Measurements from ENCODE around the gene PPM1G.
A peak's percentile ranks its signal among the peaks of the same experiment; 100 is the strongest.

Gene PPM1G

DNA sequence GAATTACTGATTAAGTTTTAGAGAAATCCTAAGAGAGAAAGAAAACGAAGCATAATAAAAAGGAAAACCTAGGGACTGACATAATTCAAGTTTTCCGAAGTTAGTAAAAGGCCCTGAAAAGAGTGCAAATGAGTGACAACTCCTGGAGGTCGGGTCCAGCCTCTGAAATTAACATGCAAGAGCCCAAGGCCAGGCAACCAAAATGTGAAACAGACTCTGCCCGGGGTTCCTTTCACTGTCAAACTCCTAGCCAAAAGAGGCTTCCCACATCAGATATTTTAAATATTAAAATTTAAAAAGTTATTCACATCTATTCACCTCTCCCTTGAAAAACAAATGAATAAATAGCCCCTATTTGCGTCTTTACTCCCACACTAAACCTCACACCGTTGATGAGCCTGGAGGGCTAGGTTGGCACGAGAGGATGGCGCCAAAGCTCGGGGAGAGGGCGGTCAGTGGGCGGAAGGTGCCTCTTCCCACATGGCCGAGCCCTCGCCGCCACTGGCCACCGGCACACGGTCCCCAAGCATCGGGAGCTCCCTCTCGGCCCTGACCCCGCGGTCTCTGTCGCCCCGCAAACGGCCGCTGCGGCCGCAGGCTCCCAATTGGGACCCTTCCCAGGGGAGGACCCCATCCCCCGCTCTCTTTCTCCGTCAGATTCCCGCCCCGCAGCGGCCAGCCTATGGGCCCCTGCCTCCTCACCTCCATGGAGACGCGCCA, 630 bp downstream of the PPM1G start:
- no peak for DNase-seq

DNA sequence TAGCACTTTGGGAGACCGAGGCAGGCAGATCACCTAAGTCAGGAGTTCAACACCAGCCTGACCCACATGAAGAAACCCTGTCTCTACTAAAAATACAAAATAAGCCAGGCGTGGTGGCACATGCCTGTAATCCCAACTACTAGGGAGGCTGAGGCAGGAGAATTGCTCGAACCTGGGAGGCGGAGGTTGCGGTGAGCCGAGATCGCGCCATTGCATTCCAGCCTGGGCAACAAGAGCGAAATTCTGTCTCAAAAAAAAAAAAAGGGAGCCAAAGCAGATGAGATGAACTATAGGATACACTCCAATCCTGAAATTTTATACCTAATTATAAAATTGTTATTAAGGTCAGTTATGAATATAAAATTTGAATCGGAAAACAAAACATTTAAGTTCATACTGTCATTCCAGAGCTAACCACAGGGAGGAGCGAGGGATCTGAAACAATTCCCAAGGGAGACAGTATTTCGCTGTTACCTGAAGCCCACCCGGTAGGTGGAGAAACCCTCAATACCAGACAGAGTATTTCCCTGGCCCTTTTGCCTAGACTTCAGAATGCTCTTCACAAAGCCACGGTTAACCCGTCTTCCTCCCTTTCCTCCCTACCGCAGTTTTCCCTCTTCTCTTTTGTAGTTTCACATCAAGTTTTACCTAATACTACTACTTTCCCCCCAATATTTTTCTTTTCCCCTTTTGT, 1.4 kb downstream of the PPM1G start:
- no peak for DNase-seq

- no peak for DNase-seq
Measured at GRCh38 chr2:27400348-27401135, 8.8 kb downstream of the PPM1G start.

GRCh38 chr2:27398962-27399361, 10.4 kb downstream of the PPM1G start:
- no peak for DNase-seq

GRCh38 chr2:27393225-27393624, 16.2 kb downstream of the PPM1G start:
- no peak for DNase-seq

DNA sequence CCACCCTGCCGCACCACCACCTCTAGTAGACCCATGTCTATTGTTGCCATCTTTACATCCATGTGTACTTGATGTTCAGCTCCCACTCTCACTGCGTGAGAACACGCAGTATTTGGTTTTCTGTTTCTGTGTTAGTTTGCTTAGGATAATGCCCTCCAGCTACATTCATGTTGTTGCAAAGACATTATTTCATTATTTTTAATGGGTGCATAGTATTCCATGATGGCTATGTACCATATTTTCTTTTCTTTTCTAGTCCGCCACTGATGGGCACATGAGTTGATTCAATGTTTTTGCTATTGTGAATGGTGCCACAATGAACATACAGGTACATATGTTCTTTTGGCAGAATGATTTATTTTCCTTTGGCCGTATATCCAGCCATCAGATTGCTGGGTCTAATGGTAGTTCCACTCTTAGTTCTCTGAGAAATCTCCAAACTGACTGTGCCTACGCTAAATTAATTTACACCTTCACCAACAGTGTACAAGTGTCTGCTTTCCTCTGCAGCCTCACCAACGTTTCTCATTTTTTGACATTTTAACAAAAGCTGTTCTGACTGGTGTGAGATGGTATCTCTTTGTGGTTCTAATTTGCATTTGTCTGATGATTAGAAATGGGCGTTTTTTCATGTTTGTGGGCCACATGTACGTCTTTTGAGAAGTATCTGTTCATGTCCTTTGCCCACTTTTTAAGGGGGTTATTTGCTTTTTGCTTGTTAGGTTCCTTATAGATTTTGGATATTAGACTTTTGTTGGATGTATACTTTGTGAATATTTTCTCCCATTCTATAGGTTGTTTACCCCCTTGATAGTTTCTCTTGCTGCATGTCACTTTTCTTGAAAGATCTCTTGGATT, 18.3 kb downstream of the PPM1G start:
- DNase-seq, result no peak

DNA sequence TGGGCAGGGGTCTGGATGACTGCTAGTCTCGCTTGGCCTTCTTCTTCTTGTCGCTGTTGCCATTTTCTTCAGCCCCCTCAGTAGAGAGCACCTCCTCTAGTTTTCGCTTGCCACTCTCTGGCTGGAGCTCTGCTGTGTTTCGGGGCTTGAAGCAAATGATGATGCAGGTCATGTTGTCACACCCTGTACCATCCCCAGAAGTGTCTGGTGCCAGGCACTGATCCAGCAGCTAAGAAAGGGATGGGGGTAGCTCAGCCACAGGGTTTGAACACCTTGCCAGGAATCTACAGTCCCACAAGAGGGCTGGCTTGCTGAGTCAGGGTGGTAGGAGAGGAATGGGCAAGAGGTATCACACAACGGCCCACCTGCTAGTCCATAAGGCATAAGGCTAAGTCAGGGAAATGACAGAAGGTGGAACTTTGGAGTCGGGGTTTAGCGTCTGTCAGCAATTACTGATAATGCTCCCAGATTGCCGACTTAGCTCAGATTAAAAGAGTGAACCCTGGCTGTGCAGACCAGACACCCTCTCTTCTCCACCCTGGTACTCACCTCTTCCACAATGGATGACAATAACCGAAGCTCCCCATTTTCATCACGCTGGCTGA, 27.7 kb downstream of the PPM1G start:
- DNase-seq, result no peak

GRCh38 chr2:27380626-27381545, 28.5 kb downstream of the PPM1G start, which contains the start of gene ZNF513:
TSS of gene ZNF513 (minus strand) at chr2:27380734. CDS start at chr2:27380526, 208 bp downstream.
- peak; percentile 89 for DNase-seq

- no peak for DNase-seq
Measured at GRCh38 chr2:27379836-27380625, 29.4 kb downstream of the PPM1G start.

DNA sequence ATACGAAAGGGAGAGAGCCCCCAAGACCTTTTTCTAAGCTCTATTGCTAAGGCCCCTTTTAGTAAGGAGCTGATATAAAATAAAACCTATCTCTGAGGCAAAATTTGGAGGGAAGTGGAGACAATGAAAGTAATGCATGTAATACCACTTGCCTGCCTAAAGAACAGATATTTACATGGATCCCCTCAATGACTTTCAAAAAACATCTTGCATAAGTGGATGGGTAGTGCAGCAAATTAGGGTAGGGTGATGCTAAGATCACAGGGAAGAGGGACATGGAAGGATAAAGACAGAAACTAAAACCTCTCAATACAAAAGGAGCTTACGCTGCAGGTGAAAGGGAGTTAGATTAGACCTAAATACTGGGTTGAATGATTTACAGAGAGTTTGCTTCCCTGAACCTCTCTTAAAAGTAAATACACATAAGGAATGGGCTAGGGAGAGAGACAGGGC, 30.0 kb downstream of the PPM1G start:
- DNase-seq, result no peak

DNA sequence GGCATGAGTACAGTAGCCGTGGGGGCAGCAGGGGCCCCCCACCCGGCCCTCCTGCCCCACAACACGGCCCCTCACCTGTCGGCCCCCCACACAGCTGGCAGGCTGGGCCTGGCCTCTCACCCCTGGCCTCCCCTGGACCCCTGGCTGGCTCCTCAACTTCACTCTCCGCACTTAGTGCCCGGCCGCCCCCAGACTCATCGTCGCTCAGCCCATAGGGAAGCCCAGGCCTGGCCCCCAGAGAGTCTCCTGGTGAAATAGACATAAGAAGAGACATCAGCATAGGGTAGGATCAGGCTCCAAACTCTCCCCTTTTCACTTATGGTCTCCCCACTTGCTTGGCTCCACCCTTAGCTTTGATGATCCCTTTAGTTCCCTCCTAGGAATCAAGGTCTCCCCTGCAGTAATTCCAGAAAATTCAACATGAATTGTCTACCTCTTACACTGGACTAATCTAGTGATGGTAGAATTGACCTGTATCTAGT, 30.5 kb downstream of the PPM1G start:
- no peak for DNase-seq

DNA sequence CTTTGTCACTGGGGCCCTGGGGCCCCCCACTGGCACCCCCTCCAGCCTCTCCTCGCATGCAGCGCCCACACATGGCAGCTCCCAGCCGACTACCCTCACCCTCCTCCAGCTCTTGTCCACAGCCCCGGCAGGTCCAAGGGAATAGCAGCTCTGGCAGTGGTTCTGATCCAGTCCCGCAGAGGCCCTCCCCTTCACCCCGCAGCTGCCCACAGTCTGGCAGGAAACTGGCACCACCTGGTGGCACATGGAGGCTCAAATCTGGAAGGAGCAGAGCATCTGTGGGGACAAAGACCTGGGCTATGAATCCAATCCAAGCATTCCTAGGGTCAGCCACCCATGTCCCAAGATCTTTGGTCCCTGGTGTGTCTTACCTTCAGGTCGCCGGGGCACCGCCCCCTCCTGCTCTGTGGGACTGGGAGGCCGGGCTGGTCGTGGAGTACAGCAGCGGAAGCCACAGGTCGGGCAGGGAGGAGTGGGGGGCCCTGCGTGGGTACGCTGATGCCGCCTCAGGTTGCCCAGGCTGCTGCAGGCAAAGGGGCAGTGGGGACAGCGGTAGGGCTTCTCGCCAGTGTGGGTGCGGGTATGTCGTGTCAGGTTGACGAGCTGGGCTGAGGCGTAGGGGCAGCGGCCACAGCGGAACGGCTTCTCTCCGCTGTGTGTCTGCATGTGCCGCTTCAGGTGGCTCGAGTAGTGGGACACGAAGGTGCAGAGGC, 31.1 kb downstream of the PPM1G start:
- no peak for DNase-seq

DNA sequence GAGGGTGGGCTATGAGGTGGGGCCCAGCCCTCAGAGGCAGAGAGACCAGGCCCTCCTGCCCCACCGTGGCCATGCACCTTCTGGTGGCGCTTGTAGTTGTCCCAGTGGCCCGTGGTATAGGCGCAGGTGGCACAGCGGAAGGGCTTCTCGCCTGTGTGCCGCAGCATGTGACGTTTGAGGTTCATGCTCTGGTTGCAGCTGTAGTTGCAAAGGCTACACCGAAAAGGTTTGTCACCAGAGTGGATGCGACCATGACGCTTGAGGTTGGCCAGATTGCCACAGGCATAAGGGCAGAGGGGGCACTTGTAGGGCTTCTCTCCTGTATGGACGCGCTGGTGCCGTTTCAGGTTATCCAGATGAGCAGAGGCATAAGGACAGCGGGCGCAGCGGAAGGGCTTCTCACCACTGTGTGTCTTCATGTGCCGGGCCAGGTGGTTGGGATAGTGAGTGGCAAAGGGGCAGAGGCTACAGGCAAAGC, 31.7 kb downstream of the PPM1G start:
- no peak for DNase-seq

- no peak for DNase-seq
Measured at GRCh38 chr2:27376866-27377617, 32.3 kb downstream of the PPM1G start.

DNA sequence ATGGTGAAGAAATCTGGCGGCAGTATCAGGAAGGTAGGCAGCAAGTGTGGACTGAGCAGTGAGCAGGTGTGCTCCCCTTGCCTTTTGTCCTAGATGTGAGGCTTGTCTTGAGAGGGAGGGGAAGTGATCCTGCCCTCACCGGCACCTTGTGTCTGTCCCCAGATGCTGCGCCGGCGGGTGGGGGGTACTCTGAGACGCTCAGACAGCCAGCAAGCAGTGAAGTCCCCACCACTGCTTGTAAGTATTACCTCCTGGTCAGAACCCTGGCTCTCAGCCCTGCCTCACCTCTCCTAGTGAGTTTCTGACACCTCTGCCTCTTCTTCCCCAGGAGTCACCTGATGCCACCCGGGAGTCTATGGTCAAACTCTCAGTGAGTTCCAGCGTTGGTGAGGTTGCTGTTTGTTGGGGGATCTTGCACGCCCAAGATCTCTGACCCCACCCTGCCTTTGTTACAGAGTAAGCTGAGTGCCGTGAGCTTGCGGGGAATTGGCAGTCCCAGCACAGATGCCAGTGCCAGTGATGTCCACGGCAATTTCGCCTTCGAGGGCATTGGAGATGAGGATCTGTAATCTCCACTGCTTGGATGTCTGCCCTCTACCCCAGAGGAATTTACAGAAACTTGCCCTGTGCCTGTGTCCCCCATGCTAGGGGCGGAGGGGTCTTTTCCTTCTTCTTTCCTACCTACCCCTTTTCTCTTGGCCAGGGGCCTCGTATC, 33.1 kb downstream of the PPM1G start:
- no peak for DNase-seq

DNA sequence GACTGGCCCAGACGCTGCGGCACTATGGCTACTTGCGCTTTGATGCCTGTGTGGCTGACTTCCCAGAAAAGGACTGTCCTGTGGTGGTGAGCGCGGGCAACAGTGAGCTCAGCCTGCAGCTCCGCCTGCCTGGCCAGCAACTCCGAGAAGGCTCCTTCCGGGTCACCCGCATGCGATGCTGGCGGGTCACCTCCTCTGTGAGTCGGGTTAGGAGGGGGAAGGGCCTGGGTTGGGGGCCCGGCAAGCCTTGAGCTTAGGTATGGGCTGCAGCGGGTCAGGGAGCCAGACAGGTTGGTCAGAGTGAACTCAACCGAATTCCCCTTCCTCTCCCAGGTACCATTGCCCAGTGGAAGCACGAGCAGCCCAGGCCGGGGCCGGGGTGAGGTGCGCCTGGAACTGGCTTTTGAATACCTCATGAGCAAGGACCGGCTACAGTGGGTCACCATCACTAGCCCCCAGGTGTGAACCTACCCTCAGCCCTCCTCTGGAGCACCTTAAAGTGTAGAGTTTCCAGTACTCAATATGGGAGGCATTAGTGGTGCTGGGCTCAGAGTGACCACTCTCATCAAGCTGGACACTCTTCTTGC, 33.8 kb downstream of the PPM1G start:
- no peak for DNase-seq

DNA sequence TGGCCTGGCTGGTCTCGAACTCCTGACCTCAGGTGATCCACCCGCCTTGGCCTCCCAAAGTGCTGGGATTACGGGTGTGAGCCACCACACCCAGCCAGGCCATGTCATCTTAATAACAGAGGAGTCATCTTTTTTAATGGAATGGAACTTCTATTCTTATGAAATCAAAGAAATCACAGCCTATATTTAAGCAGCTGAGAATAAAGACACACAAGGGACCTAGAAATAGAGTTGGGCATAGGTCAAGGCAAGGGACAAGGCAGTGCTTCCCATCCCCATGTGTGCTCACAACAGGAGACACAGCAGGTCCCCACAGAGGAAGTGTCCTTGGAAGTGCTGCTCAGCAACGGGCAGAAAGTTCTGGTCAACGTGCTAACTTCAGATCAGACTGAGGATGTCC, 35.8 kb downstream of the PPM1G start:
- no peak for DNase-seq
